GM15510 (cell line): ENCODE measurements around the gene CCDC117.

Experiments
- POLR2A ChIP-seq: IDR thresholded peaks from 3 replicates; pipeline ENCODE4 v1.6.1; 2011; ENCODE audit warnings: borderline replicate concordance; ENCODE audit not compliant: insufficient read length; ENCODE audit errors: extremely low read depth

CCDC117 gene

DNA sequence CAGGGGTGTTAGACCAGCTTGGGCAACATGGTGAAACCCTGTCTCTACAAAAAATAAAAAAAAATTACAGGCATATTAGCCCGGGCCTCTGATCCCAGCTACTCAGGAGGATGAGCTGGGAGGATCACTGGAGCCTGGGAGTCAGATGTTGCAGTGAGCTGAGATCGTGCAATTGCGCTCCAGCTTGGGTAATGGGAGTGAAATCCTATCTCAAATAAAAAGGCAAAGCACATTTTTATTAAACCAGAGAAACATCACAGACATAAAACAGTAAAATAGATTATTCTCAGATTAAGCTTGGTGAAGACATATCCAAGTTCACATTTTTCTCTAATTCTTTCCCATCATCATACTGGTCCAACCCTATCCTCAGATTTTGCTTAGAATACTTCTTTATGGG, 57.9 kb downstream of the CCDC117 start:
- TF ChIP-seq POLR2A: no peak

DNA sequence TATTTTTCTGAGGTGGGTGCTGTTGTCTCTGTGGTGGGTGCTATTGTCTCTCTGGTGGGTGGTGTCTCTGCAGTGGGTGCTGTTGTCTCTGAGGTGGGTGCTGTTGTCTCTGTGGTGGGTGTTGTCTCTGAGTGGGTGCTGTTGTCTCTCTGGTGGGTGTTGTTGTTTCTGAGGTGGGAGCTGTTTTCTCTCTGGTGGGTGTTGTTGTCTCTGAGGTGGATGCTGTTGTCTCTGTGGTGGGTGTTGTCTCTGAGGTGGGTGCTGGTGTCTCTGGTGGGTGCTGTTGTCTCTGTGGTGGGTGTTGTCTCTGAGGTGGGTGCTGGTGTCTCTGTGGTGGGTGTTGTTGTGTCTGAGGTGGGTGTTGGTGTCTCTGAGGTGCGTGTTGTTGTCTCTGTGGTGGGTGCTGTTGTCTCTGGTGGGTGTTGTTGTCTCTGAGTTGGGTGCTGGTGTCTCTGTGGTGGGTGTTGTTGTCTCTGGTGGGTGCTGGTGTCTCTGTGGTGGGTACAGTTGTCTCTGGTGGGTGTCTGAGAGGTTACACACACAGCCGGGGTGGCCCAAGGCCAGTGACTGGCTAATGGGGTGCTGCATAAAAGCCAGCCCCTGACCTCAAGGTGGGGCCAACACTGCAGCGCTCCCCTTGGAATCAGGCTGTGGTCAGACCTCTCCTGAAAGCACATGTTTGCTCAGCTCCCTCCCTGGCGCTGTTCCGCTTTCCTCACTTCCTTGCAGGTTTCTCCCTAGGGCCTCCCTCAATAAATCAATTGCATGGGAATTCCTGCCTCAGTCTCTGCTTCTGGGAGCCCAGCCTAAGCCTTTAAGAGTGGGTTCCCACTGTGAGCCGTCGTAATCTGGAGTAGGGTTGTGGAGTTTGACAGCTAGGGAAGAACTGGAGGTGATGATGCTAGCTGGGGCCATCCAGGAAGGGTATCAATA, 58.9 kb downstream of the CCDC117 start:
- no peak for TF ChIP-seq POLR2A

DNA sequence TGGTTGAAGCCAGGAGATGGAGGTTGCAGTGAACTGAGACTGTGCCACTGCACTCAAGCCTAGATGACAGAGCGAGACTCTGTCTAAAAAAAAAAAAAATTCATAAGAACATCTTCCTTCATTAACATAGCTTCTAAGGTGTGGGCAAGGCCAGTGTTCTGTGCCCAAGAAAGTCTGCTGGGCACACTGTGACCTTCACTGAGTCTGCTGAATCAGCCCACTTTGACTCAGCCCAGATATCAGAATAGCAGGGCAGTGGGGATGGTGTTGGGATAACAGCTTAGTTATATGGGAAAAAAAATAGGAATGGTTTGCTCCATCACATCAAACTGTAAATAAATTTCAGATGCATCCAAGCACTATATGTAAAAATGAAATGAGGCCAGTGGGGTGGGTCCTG, 60.2 kb downstream of the CCDC117 start:
- no peak for TF ChIP-seq POLR2A

DNA sequence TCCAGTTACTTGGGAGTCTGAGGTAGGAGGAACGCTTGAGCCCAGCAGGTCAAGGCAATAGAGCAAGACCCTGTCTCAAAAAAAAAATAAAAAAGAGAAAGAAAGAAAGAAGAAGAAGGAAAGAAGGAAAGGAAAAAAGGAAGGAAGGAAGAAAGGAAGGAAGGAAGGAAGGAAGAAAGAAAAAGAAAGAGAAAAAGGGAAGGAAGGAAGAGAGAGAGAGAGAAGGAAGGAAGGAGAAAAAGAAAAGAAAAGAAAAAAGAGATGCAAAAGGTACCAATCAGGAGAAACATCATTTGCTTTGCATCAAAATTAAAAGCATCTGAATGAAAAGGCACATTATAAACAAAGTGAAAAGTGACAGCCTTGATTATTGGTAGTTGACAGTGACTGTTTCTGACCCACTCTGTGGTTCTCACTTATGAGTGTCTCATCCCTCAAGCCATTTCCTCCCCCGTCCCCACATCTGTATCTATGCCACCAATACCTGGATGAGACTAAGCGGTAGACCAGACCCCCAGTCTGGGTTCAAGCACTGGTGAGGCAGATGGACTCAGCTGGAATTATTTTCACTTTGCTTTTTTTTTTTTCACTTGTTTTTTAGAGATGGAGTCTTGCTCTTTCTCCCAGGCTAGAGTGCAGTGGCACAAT, 60.9 kb downstream of the CCDC117 start:
- TF ChIP-seq POLR2A: no peak

DNA sequence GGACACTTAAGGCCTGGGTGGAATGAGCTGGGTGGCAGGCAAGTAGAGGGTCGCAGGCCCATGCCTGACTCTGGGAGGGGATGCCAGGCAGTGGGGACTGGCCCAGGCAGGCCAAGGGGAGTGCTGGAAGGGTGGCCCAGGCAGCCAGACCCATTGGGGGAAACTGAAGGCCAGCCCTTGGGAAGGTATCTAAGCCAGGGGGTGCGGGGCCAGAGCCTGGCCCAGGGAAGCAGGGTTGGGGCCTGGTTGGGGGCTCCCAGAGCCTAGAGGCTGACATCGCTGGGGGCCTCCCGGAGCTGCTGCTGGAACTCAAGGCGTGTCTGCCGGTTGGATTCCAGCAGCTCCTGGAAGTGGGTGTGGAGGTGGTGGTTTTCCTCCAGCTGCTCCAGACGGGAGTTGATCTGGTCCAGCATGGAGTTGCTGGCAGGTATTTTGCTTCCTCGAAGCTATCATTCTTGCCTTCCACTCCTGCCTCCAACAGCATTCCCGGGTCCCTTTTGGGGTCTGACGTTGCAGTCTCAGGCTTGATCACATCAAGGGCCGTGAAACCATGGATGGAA, 63.2 kb downstream of the CCDC117 start:
- TF ChIP-seq POLR2A: no peak

DNA sequence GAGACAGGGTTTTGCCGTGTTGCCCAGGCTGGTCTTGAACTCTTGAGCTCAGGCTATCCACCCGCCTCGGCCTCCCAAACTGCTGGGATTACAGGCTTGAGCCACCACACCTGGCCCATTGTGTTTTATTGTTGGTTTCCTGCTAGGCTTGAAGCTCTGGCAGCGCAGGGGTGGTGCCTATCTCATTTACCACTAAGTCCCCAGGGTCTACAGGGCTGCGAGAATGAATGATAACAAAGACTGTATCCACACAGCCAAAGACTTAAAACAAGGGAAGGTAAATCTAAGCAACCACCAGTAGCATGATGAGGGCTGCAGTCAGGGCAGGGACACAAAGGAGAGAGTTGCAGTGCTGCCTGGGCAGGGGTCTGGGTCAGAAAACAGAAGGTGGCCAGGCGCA, 65.1 kb downstream of the CCDC117 start:
- no peak for TF ChIP-seq POLR2A
